Spleen (tissue), 11 donors: ENCODE results near the gene TMEM120A. TPM values are rescaled to one million over a fixed set of nuclear protein-coding genes. Genes with fewer than 3 reads are reported as not detected.

Experiments
- DNase-seq: peaks from one replicate; pipeline ENCODE4 v3.0.0-alpha.2; 2020
- H3K27ac ChIP-seq, 8 donors: fragments of 200-600 bp; sonication (generic) in 7 of 8; 1 replicate in 4 of 8; 2 replicates in 4 of 8; pipeline versions ENCODE4 v1.5.0 to v1.8.0; 2016 to 2021; ENCODE audit warnings: inconsistent platforms in 4 of 8, mild to moderate bottlenecking in 4 of 8, moderate library complexity in 1 of 8
- H3K27me3 ChIP-seq, 7 donors: fragments of 200-600 bp; sonication (generic) in 6 of 7; replicated peaks in 1 of 7; 1 replicate in 4 of 7; 2 replicates in 3 of 7; pipeline versions ENCODE4 v1.5.0 to v1.8.0; 2016 to 2021; ENCODE audit warnings: inconsistent platforms in 3 of 7, mild to moderate bottlenecking in 1 of 7
- H3K36me3 ChIP-seq, 6 donors: fragments of 200-600 bp; sonication (generic) in 5 of 6; 1 replicate in 4 of 6; 2 replicates in 2 of 6; pipeline versions ENCODE4 v1.5.0 to v1.8.0; 2016 to 2021; ENCODE audit warnings: inconsistent platforms in 2 of 6
- H3K4me1 ChIP-seq, 6 donors: fragments of 200-600 bp; sonication (generic) in 5 of 6; 1 replicate in 3 of 6; 2 replicates in 3 of 6; pipeline versions ENCODE4 v1.5.0 to v1.8.0; 2016 to 2021; ENCODE audit warnings: inconsistent platforms in 3 of 6
- H3K4me3 ChIP-seq, 8 donors: fragments of 200-600 bp; sonication (generic) in 7 of 8; 1 replicate in 4 of 8; 2 replicates in 4 of 8; pipeline versions ENCODE4 v1.5.0 to v1.8.0; 2016 to 2021; ENCODE audit warnings: inconsistent platforms in 4 of 8, mild to moderate bottlenecking in 4 of 8, moderate library complexity in 2 of 8
- H3K9me3 ChIP-seq, 8 donors: fragments of 200-600 bp; sonication (generic) in 7 of 8; 1 replicate in 4 of 8; 2 replicates in 4 of 8; pipeline versions ENCODE4 v1.5.0 to v1.8.0; 2016 to 2021; ENCODE audit warnings: inconsistent platforms in 4 of 8
- CTCF ChIP-seq, 11 experiments: fragments of 200-600 bp in 7 of 11; fragments of 450-650 bp in 4 of 11; sonication (generic) in 4 of 11; IDR thresholded peaks in 8 of 11; conservative IDR thresholded peaks in 3 of 11; 1 replicate in 7 of 11; 2 replicates in 4 of 11; pipeline versions ENCODE4 v1.4.0 to v1.8.0; 2016 to 2021; ENCODE audit warnings: antibody characterized with exemption in 11 of 11, inconsistent platforms in 4 of 11, mild to moderate bottlenecking in 1 of 11
- POLR2A ChIP-seq, 3 donors: fragments of 450-650 bp; IDR thresholded peaks; one replicate each; pipeline ENCODE4 v1.5.1; 2017; ENCODE audit warnings: antibody characterized with exemption in 3 of 3, mild to moderate bottlenecking in 1 of 3
- POLR2AphosphoS5 ChIP-seq, 3 donors: sonication (generic); formaldehyde crosslinking; IDR thresholded peaks; one replicate each; pipeline ENCODE4 v1.5.1; 2017; ENCODE audit warnings: antibody characterized with exemption in 3 of 3
- whole genome bisulfite sequencing, 5 donors: extraction: QIAGEN DNeasy Blood & Tissue Kit in 3 of 5; methylation state at CpG; one replicate each; pipeline versions ENCODE4 v1.1.5 to v1.1.7; 2013 to 2018; 5-methylcytosine and 5-hydroxymethylcytosine counted together
- intact Hi-C: fragments of 100-400 bp; cut with DNase I; formaldehyde crosslinking; loops from one replicate; pipeline ENCODE4 v1.15.0; 2023; ENCODE audit warnings: low total_unique reads
- polyA plus RNA-seq, 3 donors: library from polyadenylated mRNA; stranded (reverse); fragments of 200-250 nt; gene quantifications; one replicate each; pipeline ENCODE4 v1.2.1, GENCODE V29; 2013
- total RNA-seq, 7 donors: library from RNA; depleted of rRNA in 3 of 7; stranded (reverse); fragments of >200 nt in 3 of 7; fragmentation: NEBNext Ultra II Directional in 4 of 7; extraction: Animal tissue kit (Norgen Biotek cat#: 25700) in 4 of 7; gene quantifications; one replicate each; pipeline versions ENCODE4 v1.1.0 to v1.2.1, GENCODE V29; 2016 to 2021
- donor health status: healthy with polysubstance abuse.
- donor health status: DM: no; HTN: no; CAD: no; lungs with moderate emphysema.
- donor health status: DM: no; HTN: no; CAD: no.
- donor health status: Bipolar disorder and iron deficiency.
- donor health status: healthy.
- donor health status: DM: no; HTN: no; CAD: no.
- donor health status: DM: yes; HTN: yes; CAD: no.

TMEM120A gene
- total and polyA plus RNA-seq, 10 donors, result 24.9 to 66.2 (median 46.6) TPM

GRCh38 chr7:75953931-75954330, 40.5 kb downstream of the TMEM120A start:
- peaks cover 0 to 54% (median 43%) of the 10 kb centered on the region in 6 donors for H3K36me3 ChIP-seq
- peak overlapping the region in 7 of 8 donors; percentile 46 to 90 (median 84) for H3K27ac ChIP-seq
- H3K4me1 ChIP-seq, result peaks cover 0 to 60% (median 18%) of the 10 kb centered on the region in 6 donors
- no peak for DNase-seq
- intact Hi-C loops, result no loop called here
- WGBS, 5 donors, result 66 to 85% (median 74%) methylated on average over 11 of the region's 11 CpGs
- H3K9me3 ChIP-seq, result no peaks in the 10 kb centered on the region
- no peaks in the 10 kb centered on the region for H3K27me3 ChIP-seq
- TF ChIP-seq CTCF (IDR thresholded peaks at IDR 0.05 in 8 of 11, conservative IDR thresholded peaks at IDR 0.05 in 3 of 11) (no peak), POLR2AphosphoS5 (IDR thresholded peaks at IDR 0.05) (no peak)
- no peak overlapping the region for H3K4me3 ChIP-seq

- intact Hi-C loops, result no loop called here
- Histone ChIP-seq H3K27ac (peak overlapping the region in 7 of 8 donors; percentile 46 to 90 (median 84)), H3K9me3 (no peaks in the 10 kb centered on the region), H3K27me3 (no peaks in the 10 kb centered on the region), H3K4me1 (peaks cover 0 to 65% (median 18%) of the 10 kb centered on the region in 6 donors), H3K36me3 (peaks cover 0 to 51% (median 40%) of the 10 kb centered on the region in 6 donors), H3K4me3 (no peak overlapping the region)
- no peak for DNase-seq
- WGBS, 5 donors, result 48 to 79% (median 51%) methylated on average over 2 to 7 of the region's 7 CpGs
- TF ChIP-seq POLR2AphosphoS5 (IDR thresholded peaks at IDR 0.05), result peak in 1 of 3 donors; percentile 4
- no peak for TF ChIP-seq CTCF (IDR thresholded peaks at IDR 0.05 in 8 of 11, conservative IDR thresholded peaks at IDR 0.05 in 3 of 11)
- TF ChIP-seq POLR2A (IDR thresholded peaks at IDR 0.05), result no peak
These were observed 41.0 kb downstream of the TMEM120A start for GRCh38 chr7:75953431-75953830.

GRCh38 chr7:75951506-75951905, 42.9 kb downstream of the TMEM120A start:
- TF ChIP-seq POLR2AphosphoS5 (IDR thresholded peaks at IDR 0.05) (peak in 2 of 3 donors; percentile 25 to 80), CTCF (IDR thresholded peaks at IDR 0.05 in 8 of 11, conservative IDR thresholded peaks at IDR 0.05 in 3 of 11) (no peak)
- intact Hi-C loops, result no loop called here
- peak; percentile 83 for DNase-seq
- Histone ChIP-seq H3K27ac (peak overlapping the region in 7 of 8 donors; percentile 5 to 86 (median 79)), H3K9me3 (no peaks in the 10 kb centered on the region), H3K36me3 (peaks cover 0 to 51% (median 22%) of the 10 kb centered on the region in 6 donors), H3K4me1 (peaks cover 0 to 72% (median 20%) of the 10 kb centered on the region in 6 donors), H3K27me3 (no peaks in the 10 kb centered on the region), H3K4me3 (peak overlapping the region in 1 of 8 donors; percentile 5)
- 38 to 84% (median 52%) methylated on average over 3 to 5 of the region's 5 CpGs for WGBS, 5 donors

- peak overlapping the region in 4 of 8 donors; percentile 79 to 86 (median 84) for H3K27ac ChIP-seq
- WGBS, 5 donors, result 69 to 91% (median 84%) methylated on average over 15 of the region's 15 CpGs
- intact Hi-C loops, result no loop called here
- H3K9me3 ChIP-seq, result no peaks in the 10 kb centered on the region
- DNase-seq, result no peak
- peaks cover 0 to 80% (median 26%) of the 10 kb centered on the region in 6 donors for H3K4me1 ChIP-seq
- no peak overlapping the region for H3K4me3 ChIP-seq
- peaks cover 0 to 41% (median 9%) of the 10 kb centered on the region in 6 donors for H3K36me3 ChIP-seq
- H3K27me3 ChIP-seq, result no peaks in the 10 kb centered on the region
- peak in 1 of 11 experiments; percentile 12 for TF ChIP-seq CTCF (IDR thresholded peaks at IDR 0.05 in 8 of 11, conservative IDR thresholded peaks at IDR 0.05 in 3 of 11)
- no peak for TF ChIP-seq POLR2AphosphoS5 (IDR thresholded peaks at IDR 0.05)
These were observed 44.2 kb downstream of the TMEM120A start for GRCh38 chr7:75950111-75950681.
